ENCODE measurements around the gene BCORL1. TPM values are rescaled to one million over a fixed set of nuclear protein-coding genes. Genes with fewer than 3 reads are reported as not detected.

The BCORL1 gene
- total RNA-seq, 1 donor from 2014 or later = 28.0 TPM

- Mint-ChIP-seq H3K36me3 (peaks cover 4% of the 10 kb centered on the region), H3K9me3 (peaks cover 10% of the 10 kb centered on the region), H3K27me3 (ENCODE audit: low read depth) (no peaks in the 10 kb centered on the region), H3K4me1 (peaks cover 13% of the 10 kb centered on the region), H3K27ac (peak overlapping the region; percentile 36), H3K4me3 (peak overlapping the region; percentile 78)
- peak; percentile 25 to 44 for DNase-seq (ENCODE audit: low spot score in 2 of 2, unreplicated experiment in 2 of 2)
- no peak for TF ChIP-seq CTCF (IDR thresholded peaks at IDR 0.05; ENCODE audit: unreplicated experiment)
Observed at GRCh38 chrX:129984111-129984958, 1.9 kb downstream of the BCORL1 start.

- no peaks in the 10 kb centered on the region for H3K27me3 Mint-ChIP-seq (ENCODE audit: low read depth)
- H3K4me3 Mint-ChIP-seq = no peak overlapping the region
- peaks cover 13% of the 10 kb centered on the region for H3K4me1 Mint-ChIP-seq
- no peak overlapping the region for H3K27ac Mint-ChIP-seq
- no peak for TF ChIP-seq CTCF (IDR thresholded peaks at IDR 0.05; ENCODE audit: unreplicated experiment)
- peaks cover 4% of the 10 kb centered on the region for H3K36me3 Mint-ChIP-seq
- peaks cover 12% of the 10 kb centered on the region for H3K9me3 Mint-ChIP-seq
- DNase-seq (ENCODE audit: low spot score in 2 of 2, unreplicated experiment in 2 of 2) = no peak
Observed at GRCh38 chrX:129987871-129988270, 5.4 kb downstream of the BCORL1 start.

DNA sequence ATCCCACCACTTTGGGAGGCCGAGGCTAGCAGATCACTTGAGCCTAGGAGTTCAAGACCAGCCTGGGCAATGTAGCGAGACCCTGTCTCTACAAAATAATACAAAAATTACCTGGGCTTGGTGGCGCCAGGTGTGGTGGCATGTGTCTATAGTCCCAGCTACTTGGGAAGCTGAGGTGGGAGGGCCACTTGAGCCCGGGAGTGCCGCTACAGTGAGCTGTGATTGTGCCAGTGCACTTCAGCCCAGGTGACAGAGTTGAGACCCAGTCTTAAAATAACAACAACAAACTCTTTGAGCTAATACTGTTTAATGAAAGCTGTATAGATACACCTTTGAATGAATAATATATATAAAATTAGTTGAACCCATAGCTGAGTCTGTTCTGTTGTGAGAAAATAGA, 9.7 kb downstream of the BCORL1 start:
- Mint-ChIP-seq H3K4me1 (peaks cover 2% of the 10 kb centered on the region), H3K27ac (no peak overlapping the region), H3K4me3 (no peak overlapping the region), H3K9me3 (peaks cover 10% of the 10 kb centered on the region), H3K27me3 (ENCODE audit: low read depth) (no peaks in the 10 kb centered on the region), H3K36me3 (peaks cover 6% of the 10 kb centered on the region)
- no peak for TF ChIP-seq CTCF (IDR thresholded peaks at IDR 0.05; ENCODE audit: unreplicated experiment)
- DNase-seq (ENCODE audit: low spot score in 2 of 2, unreplicated experiment in 2 of 2) = no peak

GRCh38 chrX:129996120-129996519, 13.7 kb downstream of the BCORL1 start:
- peaks cover 5% of the 10 kb centered on the region for H3K36me3 Mint-ChIP-seq
- peaks cover 22% of the 10 kb centered on the region for H3K9me3 Mint-ChIP-seq
- no peaks in the 10 kb centered on the region for H3K27me3 Mint-ChIP-seq (ENCODE audit: low read depth)
- no peak for DNase-seq (ENCODE audit: low spot score in 2 of 2, unreplicated experiment in 2 of 2)
- no peak for TF ChIP-seq CTCF (IDR thresholded peaks at IDR 0.05; ENCODE audit: unreplicated experiment)
- no peak overlapping the region for H3K4me3 Mint-ChIP-seq
- H3K4me1 Mint-ChIP-seq = no peaks in the 10 kb centered on the region
- no peak overlapping the region for H3K27ac Mint-ChIP-seq

GRCh38 chrX:129997086-129997485, 14.7 kb downstream of the BCORL1 start:
- H3K27ac Mint-ChIP-seq = no peak overlapping the region
- H3K9me3 Mint-ChIP-seq = peaks cover 31% of the 10 kb centered on the region
- H3K4me3 Mint-ChIP-seq = no peak overlapping the region
- H3K36me3 Mint-ChIP-seq = peaks cover 5% of the 10 kb centered on the region
- DNase-seq (ENCODE audit: low spot score in 2 of 2, unreplicated experiment in 2 of 2) = no peak
- no peaks in the 10 kb centered on the region for H3K4me1 Mint-ChIP-seq
- no peak for TF ChIP-seq CTCF (IDR thresholded peaks at IDR 0.05; ENCODE audit: unreplicated experiment)
- no peaks in the 10 kb centered on the region for H3K27me3 Mint-ChIP-seq (ENCODE audit: low read depth)
